HCT116 (cell line): ENCODE results near the gene ZNF507. TPM values are rescaled to one million over a fixed set of nuclear protein-coding genes. Genes with fewer than 3 reads are reported as not detected.

Experiments used
- ATAC-seq: fragments of 200-7000 bp; cut with Tn5 transposase; 2 replicates; pipeline ENCODE4 v1.9.1; 2020; ENCODE audit warnings: mild to moderate bottlenecking, moderate library complexity
- BruUV-seq: library from RNA; stranded (reverse); fragments of 400-500 nt; replicated peaks from 2 replicates; lab custom pipeline; 2021; lab: Mats Ljungman, UMichigan
- CTCF ChIA-PET: fragments of 300-600 bp; sonication (Branson Sonifier 250); formaldehyde crosslinking; loops from one replicate; lab custom pipeline; 2021; ENCODE audit warnings: antibody characterized with exemption; lab: Charles Lee
- POLR2A ChIA-PET: fragments of 300-600, 350-600 bp; sonication (Branson Sonifier 250); formaldehyde crosslinking; loops from one replicate; lab custom pipeline; 2021; ENCODE audit warnings: antibody characterized with exemption; lab: Charles Lee
- RAD21 ChIA-PET, 2 experiments: fragments of 300-600 bp; sonication (Branson Sonifier 250); formaldehyde crosslinking; loops; one replicate each; lab custom pipeline; 2023; ENCODE audit warnings: low total read pairs in 2 of 2; ENCODE audit not compliant: uncharacterized antibody in 2 of 2, unreplicated experiment in 2 of 2, low non-redundant PET in 1 of 2; lab: Charles Lee
- DNase-seq: peaks from one replicate; pipeline ENCODE4 v3.0.0-alpha.2; 2010; ENCODE audit warnings: low read depth, low spot score
- H2AFZ ChIP-seq: fragments of 200-600 bp; shearing (Covaris generic), sonication (generic); 2 replicates; pipeline ENCODE4 v1.6.1; 2017; ENCODE audit warnings: low read depth, mixed run types, mixed read lengths, antibody characterized with exemption, low read length; ENCODE audit not compliant: poor library complexity, severe bottlenecking
- H3K27ac ChIP-seq: 2 replicates; pipeline ENCODE4 v1.5.1; 2012; ENCODE audit warnings: low read depth, low read length
- H3K27me3 ChIP-seq: fragments of 200-600 bp; sonication (generic); 2 replicates; pipeline ENCODE4 v1.6.1; 2016; ENCODE audit warnings: mixed run types, low read length, mixed read lengths; ENCODE audit not compliant: insufficient read depth
- H3K36me3 ChIP-seq, 2 experiments: fragments of 200-500 bp in 1 of 2; fragments of 200-600 bp in 1 of 2; sonication (Bioruptor generic) in 1 of 2; sonication (generic) in 1 of 2; 2 replicates each; pipeline versions ENCODE4 v1.5.1 to v1.6.1; 2014 to 2016; ENCODE audit warnings: low read length in 2 of 2, inconsistent platforms in 1 of 2, mixed read lengths in 1 of 2, mixed run types in 1 of 2; ENCODE audit not compliant: insufficient read depth in 2 of 2, control insufficient read depth in 1 of 2
- H3K4me1 ChIP-seq, 2 experiments: fragments of 200-600 bp in 1 of 2; sonication (generic) in 1 of 2; 2 replicates each; pipeline versions ENCODE4 v1.5.1 to v1.6.1; 2012 to 2017; ENCODE audit warnings: low read length in 2 of 2, inconsistent platforms in 1 of 2, mild to moderate bottlenecking in 1 of 2, mixed read lengths in 1 of 2, mixed run types in 1 of 2, moderate library complexity in 1 of 2; ENCODE audit not compliant: insufficient read depth in 2 of 2, control insufficient read depth in 1 of 2
- H3K4me2 ChIP-seq: fragments of 200-600 bp; sonication (generic); 2 replicates; pipeline ENCODE4 v1.6.1; 2017; ENCODE audit warnings: mixed run types, low read length, mixed read lengths
- H3K4me3 ChIP-seq, 2 experiments: fragments of 200-600 bp in 1 of 2; sonication (generic) in 1 of 2; replicated peaks in 1 of 2; 2 replicates each; pipeline ENCODE4 v1.5.1; 2011 to 2016; ENCODE audit warnings: low read length in 2 of 2, control low read depth in 1 of 2, low read depth in 1 of 2, mild to moderate bottlenecking in 1 of 2, mixed read lengths in 1 of 2, mixed run types in 1 of 2
- H3K79me2 ChIP-seq: fragments of 200-600 bp; sonication (generic); 2 replicates; pipeline ENCODE4 v1.6.1; 2017; ENCODE audit warnings: mild to moderate bottlenecking, mixed run types, low read length, moderate library complexity, mixed read lengths; ENCODE audit not compliant: insufficient read depth
- H3K9ac ChIP-seq: fragments of 200-600 bp; sonication (generic); 2 replicates; pipeline ENCODE4 v1.6.1; 2016; ENCODE audit warnings: low read length, mixed read lengths
- H3K9me2 ChIP-seq: fragments of 200-600 bp; sonication (generic), shearing (Covaris generic); 2 replicates; pipeline ENCODE4 v1.6.1; 2017; ENCODE audit warnings: mixed run types, mild to moderate bottlenecking, moderate library complexity; ENCODE audit not compliant: insufficient read depth
- H3K9me3 ChIP-seq, 2 experiments: fragments of 200-500 bp in 1 of 2; fragments of 200-600 bp in 1 of 2; sonication (Bioruptor generic) in 1 of 2; sonication (generic) in 1 of 2; 2 replicates each; pipeline ENCODE4 v1.6.1; 2014 to 2017; ENCODE audit warnings: low read length in 2 of 2, mixed read lengths in 2 of 2, inconsistent platforms in 1 of 2, low read depth in 1 of 2, mild to moderate bottlenecking in 1 of 2, mixed run types in 1 of 2, moderate library complexity in 1 of 2; ENCODE audit not compliant: control insufficient read depth in 1 of 2, insufficient read depth in 1 of 2
- H4K20me1 ChIP-seq: fragments of 200-600 bp; sonication (generic), shearing (Covaris generic); 2 replicates; pipeline ENCODE4 v1.6.1; 2017; ENCODE audit warnings: mixed run types, mild to moderate bottlenecking, moderate library complexity; ENCODE audit not compliant: insufficient read depth
- CBX3 ChIP-seq: IDR thresholded peaks from 2 replicates; pipeline ENCODE4 v1.6.1; 2012; ENCODE audit warnings: low read depth
- CEBPB ChIP-seq: IDR thresholded peaks from 2 replicates; pipeline ENCODE4 v1.6.1; 2012; ENCODE audit warnings: low read depth
- EZH2 ChIP-seq: fragments of 200-600 bp; sonication (generic); IDR thresholded peaks from 2 replicates; pipeline ENCODE4 v1.6.1; 2017; ENCODE audit warnings: antibody characterized with exemption, mixed run types
- POLR2AphosphoS5 ChIP-seq: IDR thresholded peaks from 2 replicates; pipeline ENCODE4 v1.6.1; 2011; ENCODE audit warnings: mild to moderate bottlenecking, low read depth, low read length, moderate library complexity
- RAD21 ChIP-seq: IDR thresholded peaks from 2 replicates; pipeline ENCODE4 v1.6.1; 2012; ENCODE audit warnings: low read depth, mild to moderate bottlenecking
- SP1 ChIP-seq: IDR thresholded peaks from 2 replicates; pipeline ENCODE4 v1.6.1; 2012; ENCODE audit warnings: low read depth
- intact Hi-C: fragments of 100-400 bp; cut with micrococcal nuclease; formaldehyde crosslinking; loops from 2 replicates; pipeline ENCODE4 v1.10.0; 2022
- total RNA-seq: library from RNA; stranded (reverse); gene quantifications from one replicate; pipeline ENCODE4 v1.2.1, GENCODE V29; 2021; ENCODE audit not compliant: unreplicated experiment
- TF ChIP-seq, protein P1 (sequence below): IDR thresholded peaks from 2 replicates; pipeline ENCODE4 v1.6.1; 2011; ENCODE audit warnings: mild to moderate bottlenecking, low read length, moderate library complexity; ENCODE audit not compliant: insufficient replicate concordance; ENCODE audit errors: extremely low read depth
- TF ChIP-seq, protein P2 (sequence below), 3 experiments: fragments of 200-600 bp in 1 of 3; sonication (generic) in 1 of 3; IDR thresholded peaks in 2 of 3; conservative IDR thresholded peaks in 1 of 3; 2 replicates each; pipeline ENCODE4 v1.5.1; 2012 to 2017; ENCODE audit warnings: low read depth in 2 of 3, low read length in 2 of 3, antibody characterized with exemption in 1 of 3, borderline replicate concordance in 1 of 3, control low read depth in 1 of 3, mild to moderate bottlenecking in 1 of 3, mixed read lengths in 1 of 3, mixed run types in 1 of 3, moderate library complexity in 1 of 3; ENCODE audit not compliant: insufficient read depth in 1 of 3

ZNF507 gene
- total RNA-seq, 1 experiment from 2014 or later, result 27.4 TPM

- CTCF ChIA-PET, result no interaction called here
Measured at GRCh38 chr19:32363632-32364031, 18.2 kb downstream of the ZNF507 start.

More at GRCh38 chr19:32363632-32364031, 18.2 kb downstream of the ZNF507 start:
- POLR2A ChIA-PET, result no interaction called here
- peaks cover 87% of the 10 kb centered on the region for H3K79me2 ChIP-seq
- BruUV-seq, result no TSS peak
- H3K4me3 ChIP-seq, result no peak overlapping the region
- TF ChIP-seq RAD21 (no peak), CEBPB (no peak), CBX3 (no peak), EZH2 (no peak), POLR2AphosphoS5 (no peak), SP1 (no peak)
- TF ChIP-seq, protein P1, sequence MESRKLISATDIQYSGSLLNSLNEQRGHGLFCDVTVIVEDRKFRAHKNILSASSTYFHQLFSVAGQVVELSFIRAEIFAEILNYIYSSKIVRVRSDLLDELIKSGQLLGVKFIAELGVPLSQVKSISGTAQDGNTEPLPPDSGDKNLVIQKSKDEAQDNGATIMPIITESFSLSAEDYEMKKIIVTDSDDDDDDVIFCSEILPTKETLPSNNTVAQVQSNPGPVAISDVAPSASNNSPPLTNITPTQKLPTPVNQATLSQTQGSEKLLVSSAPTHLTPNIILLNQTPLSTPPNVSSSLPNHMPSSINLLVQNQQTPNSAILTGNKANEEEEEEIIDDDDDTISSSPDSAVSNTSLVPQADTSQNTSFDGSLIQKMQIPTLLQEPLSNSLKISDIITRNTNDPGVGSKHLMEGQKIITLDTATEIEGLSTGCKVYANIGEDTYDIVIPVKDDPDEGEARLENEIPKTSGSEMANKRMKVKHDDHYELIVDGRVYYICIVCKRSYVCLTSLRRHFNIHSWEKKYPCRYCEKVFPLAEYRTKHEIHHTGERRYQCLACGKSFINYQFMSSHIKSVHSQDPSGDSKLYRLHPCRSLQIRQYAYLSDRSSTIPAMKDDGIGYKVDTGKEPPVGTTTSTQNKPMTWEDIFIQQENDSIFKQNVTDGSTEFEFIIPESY, result no peak
- TF ChIP-seq, protein P2, sequence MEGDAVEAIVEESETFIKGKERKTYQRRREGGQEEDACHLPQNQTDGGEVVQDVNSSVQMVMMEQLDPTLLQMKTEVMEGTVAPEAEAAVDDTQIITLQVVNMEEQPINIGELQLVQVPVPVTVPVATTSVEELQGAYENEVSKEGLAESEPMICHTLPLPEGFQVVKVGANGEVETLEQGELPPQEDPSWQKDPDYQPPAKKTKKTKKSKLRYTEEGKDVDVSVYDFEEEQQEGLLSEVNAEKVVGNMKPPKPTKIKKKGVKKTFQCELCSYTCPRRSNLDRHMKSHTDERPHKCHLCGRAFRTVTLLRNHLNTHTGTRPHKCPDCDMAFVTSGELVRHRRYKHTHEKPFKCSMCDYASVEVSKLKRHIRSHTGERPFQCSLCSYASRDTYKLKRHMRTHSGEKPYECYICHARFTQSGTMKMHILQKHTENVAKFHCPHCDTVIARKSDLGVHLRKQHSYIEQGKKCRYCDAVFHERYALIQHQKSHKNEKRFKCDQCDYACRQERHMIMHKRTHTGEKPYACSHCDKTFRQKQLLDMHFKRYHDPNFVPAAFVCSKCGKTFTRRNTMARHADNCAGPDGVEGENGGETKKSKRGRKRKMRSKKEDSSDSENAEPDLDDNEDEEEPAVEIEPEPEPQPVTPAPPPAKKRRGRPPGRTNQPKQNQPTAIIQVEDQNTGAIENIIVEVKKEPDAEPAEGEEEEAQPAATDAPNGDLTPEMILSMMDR (IDR thresholded peaks at IDR 0.05 in 2 of 3, conservative IDR thresholded peaks at IDR 0.05 in 1 of 3; ENCODE audit: borderline replicate concordance in 1 of 3, insufficient read depth in 1 of 3, low read depth in 2 of 3, low read length in 2 of 3), result no peak
- no peaks in the 10 kb centered on the region for H3K27me3 ChIP-seq
- no peaks in the 10 kb centered on the region for H3K9me3 ChIP-seq
- no peak overlapping the region for H3K4me2 ChIP-seq
- peaks cover 29 to 30% of the 10 kb centered on the region in 2 experiments; a peak in 3 of 4 replicates for H3K36me3 ChIP-seq
- H3K9ac ChIP-seq, result no peak overlapping the region
- no peak for DNase-seq
- no peak for ATAC-seq
- H3K27ac ChIP-seq, result no peak overlapping the region
- H3K9me2 ChIP-seq, result no peaks in the 10 kb centered on the region
- no peaks in the 10 kb centered on the region for H3K4me1 ChIP-seq
- intact Hi-C loops, result no loop called here
- H4K20me1 ChIP-seq, result peaks cover 3% of the 10 kb centered on the region; the same call in 1 of the 2 replicates
- no peak overlapping the region for H2AFZ ChIP-seq
- RAD21 ChIA-PET, result no interaction called here
